Measurements from ENCODE around the gene PLIN3. TPM values are rescaled to one million over a fixed set of nuclear protein-coding genes. Genes with fewer than 3 reads are reported as not detected.

Gene PLIN3
- total RNA-seq = 10 to 100 TPM; 14.8 to 66.1 (median 30.8) TPM

GRCh38 chr19:4867534-4868285, at the start of gene PLIN3:
PLIN3 (minus strand) TSS chr19:4867667; CDS start chr19:4861394, 6,273 bp downstream.
- TF ChIP-seq CTCF (IDR thresholded peaks at IDR 0.05; ENCODE audit: low read depth) = no peak

DNA sequence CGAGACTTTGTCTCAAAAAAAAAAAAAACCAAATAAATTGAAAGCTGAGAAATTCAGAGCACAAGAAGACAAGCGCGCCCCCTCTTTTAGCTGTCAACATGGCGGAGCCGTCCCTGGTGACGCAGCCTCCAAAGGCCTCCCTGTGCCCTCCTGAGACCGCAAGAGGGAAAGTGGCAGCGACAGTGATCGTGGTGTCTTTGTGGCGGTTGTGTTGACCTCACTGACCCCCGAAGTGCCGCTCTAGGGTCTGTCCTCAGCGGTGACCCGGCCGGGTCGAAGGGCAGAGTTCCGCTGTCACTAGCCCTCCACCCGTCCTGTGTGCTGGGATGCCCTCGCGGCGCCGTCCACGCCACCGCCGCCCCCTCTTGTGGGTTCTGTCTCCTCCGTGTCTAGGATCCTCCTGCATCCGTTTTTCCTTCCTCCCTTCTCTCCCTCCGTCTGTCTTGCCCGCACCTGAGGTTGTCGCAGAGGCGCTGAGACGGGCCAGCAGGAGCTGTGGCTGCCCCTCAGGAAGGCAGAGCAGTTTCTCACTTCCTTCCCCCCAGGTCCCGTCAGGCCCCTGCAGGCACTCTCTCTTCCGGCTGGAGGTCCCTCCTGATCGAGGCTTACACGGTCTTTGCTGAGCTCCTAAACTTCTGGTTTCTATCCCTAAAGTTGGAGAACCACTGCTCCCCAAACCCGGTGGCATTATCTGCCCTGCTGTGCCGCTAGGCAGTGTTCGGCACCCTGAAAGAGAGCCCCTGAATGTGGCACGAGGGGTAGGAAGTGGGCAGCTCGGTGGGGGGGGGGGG, 49.0 kb upstream of the PLIN3 start:
- TF ChIP-seq CTCF (IDR thresholded peaks at IDR 0.05; ENCODE audit: low read depth) = no peak

DNA sequence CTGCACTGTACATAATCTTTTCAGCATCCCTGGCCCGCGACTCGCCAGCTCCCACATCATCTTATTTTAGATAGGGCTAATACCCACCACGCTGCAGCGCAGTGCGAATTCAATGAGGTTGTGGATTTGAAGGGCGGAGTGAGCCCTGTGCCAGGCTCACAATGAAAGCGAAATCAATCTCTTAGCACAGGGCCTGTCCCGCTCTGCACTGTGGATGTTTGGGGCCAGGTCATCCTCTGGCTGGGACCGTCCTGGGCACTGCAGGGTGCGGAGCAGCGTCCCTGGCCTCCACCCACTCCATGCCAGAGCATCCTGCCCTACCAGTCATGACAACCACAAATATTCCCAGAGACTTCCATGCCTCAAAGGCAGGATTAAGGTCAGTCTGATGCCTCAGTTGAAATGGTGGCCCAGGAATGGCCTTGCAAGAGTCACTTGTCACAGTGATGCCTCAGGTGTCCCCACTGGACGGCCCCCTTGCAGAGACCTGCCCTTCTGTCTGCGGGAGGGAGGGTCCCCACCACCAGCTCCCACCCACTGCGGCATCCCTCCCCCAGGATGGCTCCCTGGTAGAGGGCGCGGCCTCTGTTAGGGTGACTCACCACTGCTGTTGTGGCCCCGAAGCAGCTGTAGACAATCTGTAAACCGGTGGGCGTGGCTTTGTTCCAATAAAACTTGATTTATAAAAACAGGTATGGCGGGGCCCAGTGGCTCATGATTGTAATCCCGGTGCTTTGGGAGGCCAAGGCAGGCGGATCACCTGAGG, 47.5 kb upstream of the PLIN3 start:
- no peak for TF ChIP-seq CTCF (IDR thresholded peaks at IDR 0.05; ENCODE audit: low read depth)

DNA sequence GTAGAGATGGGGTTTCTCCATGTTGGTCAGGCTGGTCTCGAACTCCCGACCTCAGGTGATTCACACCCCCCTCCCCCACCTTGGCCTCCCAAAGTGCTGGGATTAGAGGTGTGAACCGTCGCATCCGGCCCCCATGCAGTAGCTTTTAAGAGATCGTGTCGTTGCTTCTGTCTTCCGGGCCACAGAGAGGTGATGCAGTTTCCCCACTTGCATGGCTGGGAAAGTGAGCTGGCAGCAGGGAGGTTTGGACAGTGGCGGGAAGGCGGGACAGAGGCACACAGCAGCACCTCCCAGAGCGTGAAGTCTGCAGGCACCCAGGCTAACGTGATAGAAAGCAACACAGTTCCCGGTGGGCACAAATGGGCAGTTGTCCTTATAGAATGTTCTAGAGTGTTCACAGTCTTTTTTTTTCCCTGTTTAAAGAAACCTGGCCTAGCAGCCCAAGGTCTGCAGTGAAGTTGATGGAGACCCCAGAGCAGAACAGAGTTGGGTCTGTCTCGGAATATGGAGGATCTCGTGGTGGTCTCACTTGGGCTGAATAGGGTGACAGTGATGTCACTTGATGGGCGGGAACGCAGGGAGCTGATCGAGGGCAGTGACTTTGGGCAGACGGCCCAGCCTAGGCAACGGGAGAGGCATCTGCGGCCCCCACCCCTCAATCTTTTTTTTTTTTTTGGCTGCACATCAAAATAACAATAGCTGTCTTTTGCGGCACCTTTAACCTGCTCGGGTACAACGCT, 46.7 kb upstream of the PLIN3 start:
- TF ChIP-seq CTCF (IDR thresholded peaks at IDR 0.05; ENCODE audit: low read depth) = no peak

DNA sequence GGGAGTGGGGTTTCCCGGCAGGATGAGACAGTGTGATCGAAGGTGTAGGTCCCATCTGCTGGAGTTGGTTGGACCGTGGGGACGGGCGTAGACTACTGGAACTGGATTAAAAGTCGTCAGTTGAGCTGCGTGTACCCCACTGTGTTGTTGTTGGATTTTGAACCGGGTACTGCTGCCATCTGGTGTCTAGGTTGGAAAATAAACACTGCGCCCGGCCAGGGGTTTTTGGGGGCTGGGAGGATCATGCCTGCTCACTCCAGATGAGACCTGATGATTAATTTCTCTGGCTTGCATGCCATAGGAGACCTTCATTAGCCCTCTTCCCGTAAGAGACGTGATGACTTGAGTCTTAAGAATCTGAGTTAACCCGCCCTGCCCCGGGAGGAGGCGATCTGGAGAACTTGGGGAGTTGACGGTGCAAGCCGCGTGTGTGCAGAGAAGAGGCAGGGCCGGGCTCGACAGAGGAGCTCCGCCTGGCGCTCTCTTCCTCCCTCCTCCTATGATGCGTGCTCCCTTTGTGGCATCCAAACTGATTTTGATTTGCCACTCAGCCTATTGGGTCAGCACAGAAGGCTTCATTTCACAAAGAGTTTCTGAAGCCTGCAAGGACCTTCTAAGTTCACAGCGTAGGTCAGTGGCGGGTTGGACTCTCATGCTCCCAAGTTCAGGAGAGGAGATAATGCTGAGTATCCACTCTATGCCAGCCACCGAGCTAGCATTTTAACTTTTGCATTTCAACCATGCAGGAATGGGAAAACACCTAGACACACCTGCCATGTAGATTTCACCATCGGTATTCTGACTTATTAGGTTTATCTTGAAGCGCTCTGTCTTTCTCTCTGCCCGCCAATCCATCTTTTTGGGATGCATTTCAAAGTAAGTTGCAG, 44.6 kb upstream of the PLIN3 start:
- TF ChIP-seq CTCF (IDR thresholded peaks at IDR 0.05; ENCODE audit: low read depth) = no peak

GRCh38 chr19:4911314-4911713, 43.8 kb upstream of the PLIN3 start:
- no peak for TF ChIP-seq CTCF (IDR thresholded peaks at IDR 0.05; ENCODE audit: low read depth)
